Neutrophil (primary cell): ENCODE results near the gene PPFIBP2.

Experiments
- H3K27ac ChIP-seq: fragments of 200-600 bp; sonication (generic); 2 replicates; pipeline ENCODE4 v1.5.1; 2016; ENCODE audit warnings: mild to moderate bottlenecking, moderate library complexity
- H3K27me3 ChIP-seq: fragments of 200-600 bp; sonication (generic); 2 replicates; pipeline ENCODE4 v1.6.0; 2016; ENCODE audit warnings: mild to moderate bottlenecking
- H3K36me3 ChIP-seq: fragments of 200-600 bp; sonication (generic); 2 replicates; pipeline ENCODE4 v1.5.1; 2017
- H3K4me1 ChIP-seq, 2 experiments: fragments of 200-600 bp in 1 of 2; sonication (generic) in 1 of 2; 1 replicate in 1 of 2; 2 replicates in 1 of 2; pipeline versions ENCODE4 v1.5.1 to v1.6.1; 2013 to 2016; ENCODE audit warnings: low read depth in 1 of 2, low read length in 1 of 2, mild to moderate bottlenecking in 1 of 2, moderate library complexity in 1 of 2; ENCODE audit not compliant: control insufficient read depth in 1 of 2, insufficient read depth in 1 of 2
- H3K4me3 ChIP-seq, 2 experiments: fragments of 200-600 bp in 1 of 2; sonication (generic) in 1 of 2; 1 replicate in 1 of 2; 2 replicates in 1 of 2; pipeline ENCODE4 v1.5.1; 2013 to 2016; ENCODE audit warnings: low read depth in 1 of 2, low read length in 1 of 2, mild to moderate bottlenecking in 1 of 2, moderate library complexity in 1 of 2
- H3K9me3 ChIP-seq: fragments of 200-600 bp; sonication (generic); 2 replicates; pipeline ENCODE4 v1.5.1; 2016
- CTCF ChIP-seq: fragments of 200-600 bp; sonication (generic); IDR thresholded peaks from 2 replicates; pipeline ENCODE4 v1.5.1; 2016; ENCODE audit warnings: antibody characterized with exemption

PPFIBP2 gene

GRCh38 chr11:7538466-7539454 lies 25.0 kb downstream of the PPFIBP2 start:
- no peaks in the 10 kb centered on the region for H3K9me3 ChIP-seq
- peaks cover 43% of the 10 kb centered on the region for H3K27me3 ChIP-seq
- no peak overlapping the region for H3K4me3 ChIP-seq
- no peaks in the 10 kb centered on the region for H3K36me3 ChIP-seq
- no peaks in the 10 kb centered on the region for H3K4me1 ChIP-seq
- no peak overlapping the region for H3K27ac ChIP-seq
- TF ChIP-seq CTCF, result no peak

DNA sequence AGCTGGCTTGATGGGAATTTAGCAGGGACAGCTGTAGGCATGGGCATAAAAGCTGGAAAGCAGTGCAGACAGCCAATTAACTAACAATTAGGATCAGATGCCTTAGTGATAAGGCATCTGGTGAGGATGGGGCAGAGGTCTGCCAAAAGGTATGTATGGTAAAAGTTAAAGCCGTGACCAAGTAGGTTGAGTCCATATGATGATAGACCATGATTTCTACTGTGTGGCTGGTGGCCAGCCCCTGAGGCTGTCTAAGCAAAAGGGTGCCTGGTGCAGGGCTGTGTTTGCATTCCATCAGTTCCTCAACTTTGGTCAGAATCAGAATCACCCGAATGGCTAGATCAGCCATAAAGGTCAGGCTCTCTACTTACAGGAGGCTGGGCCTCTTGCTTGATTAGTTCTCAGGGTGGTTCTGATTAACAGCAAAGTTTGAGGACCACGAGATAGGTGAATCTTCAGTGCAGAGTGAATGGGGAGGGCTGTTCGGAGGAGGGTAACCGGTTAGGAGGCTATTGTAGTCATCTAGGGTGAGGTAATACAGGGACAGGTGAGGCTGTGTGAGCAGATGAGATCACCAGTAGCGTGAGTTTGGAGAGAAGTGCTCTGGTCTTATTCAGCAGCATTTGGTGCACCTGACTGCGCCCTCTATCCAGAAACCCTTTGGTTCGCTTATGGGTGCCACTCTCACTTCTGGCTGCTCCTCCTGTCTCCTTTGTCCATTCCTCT lies 27.2 kb downstream of the PPFIBP2 start:
- H3K9me3 ChIP-seq, result no peaks in the 10 kb centered on the region

DNA sequence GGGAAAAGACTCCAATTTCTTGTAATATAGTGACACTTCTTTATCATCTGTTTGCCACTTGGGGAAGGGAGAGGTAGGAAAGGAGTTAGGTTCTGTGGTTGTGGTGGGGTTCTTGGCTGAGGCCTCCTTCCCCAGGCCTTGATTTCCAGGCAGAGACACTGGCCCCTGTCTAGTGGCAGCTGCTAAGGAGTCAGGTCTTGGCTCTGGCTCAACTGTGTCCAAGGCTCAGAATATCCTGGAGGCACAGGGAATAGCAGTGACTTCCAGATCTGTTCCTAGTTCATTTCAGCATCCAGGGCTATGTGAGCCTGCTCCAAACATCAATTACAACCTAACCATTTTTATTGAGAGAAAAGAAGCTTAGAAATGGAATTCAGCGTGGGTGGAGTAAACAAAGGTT lies 29.5 kb downstream of the PPFIBP2 start:
- H3K27ac ChIP-seq, result no peak overlapping the region
- no peak for TF ChIP-seq CTCF
- H3K27me3 ChIP-seq, result peaks cover 5% of the 10 kb centered on the region
- no peak overlapping the region for H3K4me3 ChIP-seq
- no peaks in the 10 kb centered on the region for H3K9me3 ChIP-seq
- H3K36me3 ChIP-seq, result no peaks in the 10 kb centered on the region
- no peaks in the 10 kb centered on the region for H3K4me1 ChIP-seq

More for the DNA sequence above, 27.2 kb downstream of the PPFIBP2 start:
- no peaks in the 10 kb centered on the region for H3K4me1 ChIP-seq
- H3K4me3 ChIP-seq, result no peak overlapping the region
- H3K36me3 ChIP-seq, result no peaks in the 10 kb centered on the region
- H3K27me3 ChIP-seq, result peaks cover 28% of the 10 kb centered on the region
- TF ChIP-seq CTCF, result no peak
- no peak overlapping the region for H3K27ac ChIP-seq

DNA sequence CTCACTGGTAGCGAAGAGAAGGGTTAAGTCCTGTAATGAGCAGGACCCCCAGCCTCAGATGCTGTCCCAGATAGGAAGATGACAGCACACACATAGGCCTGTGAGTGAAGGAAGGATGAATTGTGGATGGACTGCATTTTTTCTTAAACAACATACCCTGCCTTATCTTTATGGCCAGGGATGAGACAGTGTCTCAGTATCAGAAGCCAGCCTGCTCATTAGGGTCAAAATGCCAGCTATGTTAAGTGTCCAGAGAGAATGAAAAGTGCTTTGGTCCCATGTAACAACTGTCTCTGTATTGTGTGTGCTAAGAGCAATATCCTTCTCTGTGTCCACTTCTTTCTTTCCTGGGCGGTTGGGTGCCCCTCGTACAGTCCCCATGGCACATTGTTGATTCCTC lies 30.2 kb downstream of the PPFIBP2 start:
- Histone ChIP-seq H3K4me3 (no peak overlapping the region), H3K36me3 (no peaks in the 10 kb centered on the region), H3K9me3 (no peaks in the 10 kb centered on the region), H3K27me3 (no peaks in the 10 kb centered on the region), H3K27ac (no peak overlapping the region), H3K4me1 (no peaks in the 10 kb centered on the region)
- no peak for TF ChIP-seq CTCF

GRCh38 chr11:7545611-7546010 lies 31.8 kb downstream of the PPFIBP2 start:
- H3K27ac ChIP-seq, result no peak overlapping the region
- H3K9me3 ChIP-seq, result no peaks in the 10 kb centered on the region
- H3K4me1 ChIP-seq, result no peaks in the 10 kb centered on the region
- TF ChIP-seq CTCF, result no peak
- no peaks in the 10 kb centered on the region for H3K36me3 ChIP-seq
- no peak overlapping the region for H3K4me3 ChIP-seq
- H3K27me3 ChIP-seq, result no peaks in the 10 kb centered on the region
